ENCODE results near the gene GPSM1. TPM values are rescaled to one million over a fixed set of nuclear protein-coding genes. Genes with fewer than 3 reads are reported as not detected.

GPSM1 gene
- total and polyA plus RNA-seq, 9 of the 15 experiments (the other 6 are each of a cell fraction or from before 2014, with no cell fraction given), result 0.04 to 14.2 (median 3.1) TPM

DNA sequence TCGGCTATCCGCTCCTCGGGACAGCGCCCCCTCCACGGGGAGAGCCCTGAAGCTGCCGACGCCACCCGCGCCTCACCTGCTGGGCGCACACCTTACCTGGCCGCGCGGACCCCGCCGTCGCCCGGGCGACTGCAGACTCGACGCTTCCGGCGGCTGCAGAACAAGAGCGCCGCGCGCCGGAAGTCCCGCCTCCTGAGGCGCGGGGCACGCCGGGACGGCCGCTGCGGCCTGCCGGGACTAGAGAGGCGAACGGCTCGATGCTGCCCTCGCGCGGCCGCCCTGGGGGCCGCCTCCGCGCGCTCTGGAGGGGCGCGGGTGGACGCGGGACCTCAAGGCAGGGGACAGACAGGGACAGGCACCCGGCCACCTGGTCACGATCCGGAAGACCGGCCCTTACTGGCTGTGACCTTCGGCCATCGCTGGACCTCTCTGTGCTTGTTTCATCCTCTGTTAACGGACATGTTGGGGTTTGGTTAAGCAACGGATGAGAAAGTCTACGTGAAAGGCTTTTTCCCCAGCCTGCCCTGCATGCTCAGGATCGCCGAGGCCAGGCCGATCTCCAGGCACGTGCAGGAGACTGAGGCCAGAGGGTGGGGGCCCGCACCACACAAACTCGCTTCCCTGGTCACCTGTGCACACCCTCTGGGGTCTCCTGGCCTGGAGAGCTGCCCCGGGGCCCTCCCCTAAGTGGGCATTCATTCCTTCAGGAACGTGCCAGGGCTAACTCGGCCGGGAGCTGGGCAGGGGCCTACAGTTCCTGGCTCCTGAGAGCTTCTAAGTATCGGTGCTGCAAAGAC is 72.9 kb downstream of the GPSM1 start, which contains the start of gene SNAPC4 (continued):
- no peak for TF ChIP-seq SIRT6 (IDR thresholded peaks at IDR 0.05; ENCODE audit: low read depth, low read length)
- no peak for TF ChIP-seq EHMT2 (IDR thresholded peaks at IDR 0.05)
- TF ChIP-seq, protein P1, sequence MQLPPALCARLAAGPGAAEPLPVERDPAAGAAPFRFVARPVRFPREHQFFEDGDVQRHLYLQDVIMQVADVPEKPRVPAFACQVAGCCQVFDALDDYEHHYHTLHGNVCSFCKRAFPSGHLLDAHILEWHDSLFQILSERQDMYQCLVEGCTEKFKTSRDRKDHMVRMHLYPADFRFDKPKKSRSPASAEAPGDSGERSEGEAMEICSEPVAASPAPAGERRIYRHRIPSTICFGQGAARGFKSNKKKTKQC (CRISPR knock-in tag; IDR thresholded peaks at IDR 0.05), result no peak
- TF ChIP-seq, protein P2, sequence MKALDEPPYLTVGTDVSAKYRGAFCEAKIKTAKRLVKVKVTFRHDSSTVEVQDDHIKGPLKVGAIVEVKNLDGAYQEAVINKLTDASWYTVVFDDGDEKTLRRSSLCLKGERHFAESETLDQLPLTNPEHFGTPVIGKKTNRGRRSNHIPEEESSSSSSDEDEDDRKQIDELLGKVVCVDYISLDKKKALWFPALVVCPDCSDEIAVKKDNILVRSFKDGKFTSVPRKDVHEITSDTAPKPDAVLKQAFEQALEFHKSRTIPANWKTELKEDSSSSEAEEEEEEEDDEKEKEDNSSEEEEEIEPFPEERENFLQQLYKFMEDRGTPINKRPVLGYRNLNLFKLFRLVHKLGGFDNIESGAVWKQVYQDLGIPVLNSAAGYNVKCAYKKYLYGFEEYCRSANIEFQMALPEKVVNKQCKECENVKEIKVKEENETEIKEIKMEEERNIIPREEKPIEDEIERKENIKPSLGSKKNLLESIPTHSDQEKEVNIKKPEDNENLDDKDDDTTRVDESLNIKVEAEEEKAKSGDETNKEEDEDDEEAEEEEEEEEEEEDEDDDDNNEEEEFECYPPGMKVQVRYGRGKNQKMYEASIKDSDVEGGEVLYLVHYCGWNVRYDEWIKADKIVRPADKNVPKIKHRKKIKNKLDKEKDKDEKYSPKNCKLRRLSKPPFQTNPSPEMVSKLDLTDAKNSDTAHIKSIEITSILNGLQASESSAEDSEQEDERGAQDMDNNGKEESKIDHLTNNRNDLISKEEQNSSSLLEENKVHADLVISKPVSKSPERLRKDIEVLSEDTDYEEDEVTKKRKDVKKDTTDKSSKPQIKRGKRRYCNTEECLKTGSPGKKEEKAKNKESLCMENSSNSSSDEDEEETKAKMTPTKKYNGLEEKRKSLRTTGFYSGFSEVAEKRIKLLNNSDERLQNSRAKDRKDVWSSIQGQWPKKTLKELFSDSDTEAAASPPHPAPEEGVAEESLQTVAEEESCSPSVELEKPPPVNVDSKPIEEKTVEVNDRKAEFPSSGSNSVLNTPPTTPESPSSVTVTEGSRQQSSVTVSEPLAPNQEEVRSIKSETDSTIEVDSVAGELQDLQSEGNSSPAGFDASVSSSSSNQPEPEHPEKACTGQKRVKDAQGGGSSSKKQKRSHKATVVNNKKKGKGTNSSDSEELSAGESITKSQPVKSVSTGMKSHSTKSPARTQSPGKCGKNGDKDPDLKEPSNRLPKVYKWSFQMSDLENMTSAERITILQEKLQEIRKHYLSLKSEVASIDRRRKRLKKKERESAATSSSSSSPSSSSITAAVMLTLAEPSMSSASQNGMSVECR (CRISPR knock-in tag; IDR thresholded peaks at IDR 0.05), result peak; percentile 91
- TF ChIP-seq, protein P3, sequence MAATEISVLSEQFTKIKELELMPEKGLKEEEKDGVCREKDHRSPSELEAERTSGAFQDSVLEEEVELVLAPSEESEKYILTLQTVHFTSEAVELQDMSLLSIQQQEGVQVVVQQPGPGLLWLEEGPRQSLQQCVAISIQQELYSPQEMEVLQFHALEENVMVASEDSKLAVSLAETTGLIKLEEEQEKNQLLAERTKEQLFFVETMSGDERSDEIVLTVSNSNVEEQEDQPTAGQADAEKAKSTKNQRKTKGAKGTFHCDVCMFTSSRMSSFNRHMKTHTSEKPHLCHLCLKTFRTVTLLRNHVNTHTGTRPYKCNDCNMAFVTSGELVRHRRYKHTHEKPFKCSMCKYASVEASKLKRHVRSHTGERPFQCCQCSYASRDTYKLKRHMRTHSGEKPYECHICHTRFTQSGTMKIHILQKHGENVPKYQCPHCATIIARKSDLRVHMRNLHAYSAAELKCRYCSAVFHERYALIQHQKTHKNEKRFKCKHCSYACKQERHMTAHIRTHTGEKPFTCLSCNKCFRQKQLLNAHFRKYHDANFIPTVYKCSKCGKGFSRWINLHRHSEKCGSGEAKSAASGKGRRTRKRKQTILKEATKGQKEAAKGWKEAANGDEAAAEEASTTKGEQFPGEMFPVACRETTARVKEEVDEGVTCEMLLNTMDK (IDR thresholded peaks at IDR 0.05; ENCODE audit: borderline replicate concordance, insufficient read depth, low read depth, low read length, poor library complexity, severe bottlenecking), result peak; percentile 30
- TF ChIP-seq ZEB2 (IDR thresholded peaks at IDR 0.05), result no peak
- TF ChIP-seq ATF1 (CRISPR knock-in tag; IDR thresholded peaks at IDR 0.05), result no peak
- peak; percentile 69 for TF ChIP-seq ATF1 (tag; IDR thresholded peaks at IDR 0.05)
- peak; percentile 79 for TF ChIP-seq HCFC1 (IDR thresholded peaks at IDR 0.05; ENCODE audit: low read depth, low read length)
- TF ChIP-seq, protein P4, sequence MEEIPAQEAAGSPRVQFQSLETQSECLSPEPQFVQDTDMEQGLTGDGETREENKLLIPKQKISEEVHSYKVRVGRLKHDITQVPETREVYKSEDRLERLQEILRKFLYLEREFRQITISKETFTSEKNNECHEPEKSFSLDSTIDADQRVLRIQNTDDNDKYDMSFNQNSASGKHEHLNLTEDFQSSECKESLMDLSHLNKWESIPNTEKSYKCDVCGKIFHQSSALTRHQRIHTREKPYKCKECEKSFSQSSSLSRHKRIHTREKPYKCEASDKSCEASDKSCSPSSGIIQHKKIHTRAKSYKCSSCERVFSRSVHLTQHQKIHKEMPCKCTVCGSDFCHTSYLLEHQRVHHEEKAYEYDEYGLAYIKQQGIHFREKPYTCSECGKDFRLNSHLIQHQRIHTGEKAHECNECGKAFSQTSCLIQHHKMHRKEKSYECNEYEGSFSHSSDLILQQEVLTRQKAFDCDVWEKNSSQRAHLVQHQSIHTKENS (CRISPR knock-in tag; IDR thresholded peaks at IDR 0.05), result no peak
- TF ChIP-seq, protein P5, sequence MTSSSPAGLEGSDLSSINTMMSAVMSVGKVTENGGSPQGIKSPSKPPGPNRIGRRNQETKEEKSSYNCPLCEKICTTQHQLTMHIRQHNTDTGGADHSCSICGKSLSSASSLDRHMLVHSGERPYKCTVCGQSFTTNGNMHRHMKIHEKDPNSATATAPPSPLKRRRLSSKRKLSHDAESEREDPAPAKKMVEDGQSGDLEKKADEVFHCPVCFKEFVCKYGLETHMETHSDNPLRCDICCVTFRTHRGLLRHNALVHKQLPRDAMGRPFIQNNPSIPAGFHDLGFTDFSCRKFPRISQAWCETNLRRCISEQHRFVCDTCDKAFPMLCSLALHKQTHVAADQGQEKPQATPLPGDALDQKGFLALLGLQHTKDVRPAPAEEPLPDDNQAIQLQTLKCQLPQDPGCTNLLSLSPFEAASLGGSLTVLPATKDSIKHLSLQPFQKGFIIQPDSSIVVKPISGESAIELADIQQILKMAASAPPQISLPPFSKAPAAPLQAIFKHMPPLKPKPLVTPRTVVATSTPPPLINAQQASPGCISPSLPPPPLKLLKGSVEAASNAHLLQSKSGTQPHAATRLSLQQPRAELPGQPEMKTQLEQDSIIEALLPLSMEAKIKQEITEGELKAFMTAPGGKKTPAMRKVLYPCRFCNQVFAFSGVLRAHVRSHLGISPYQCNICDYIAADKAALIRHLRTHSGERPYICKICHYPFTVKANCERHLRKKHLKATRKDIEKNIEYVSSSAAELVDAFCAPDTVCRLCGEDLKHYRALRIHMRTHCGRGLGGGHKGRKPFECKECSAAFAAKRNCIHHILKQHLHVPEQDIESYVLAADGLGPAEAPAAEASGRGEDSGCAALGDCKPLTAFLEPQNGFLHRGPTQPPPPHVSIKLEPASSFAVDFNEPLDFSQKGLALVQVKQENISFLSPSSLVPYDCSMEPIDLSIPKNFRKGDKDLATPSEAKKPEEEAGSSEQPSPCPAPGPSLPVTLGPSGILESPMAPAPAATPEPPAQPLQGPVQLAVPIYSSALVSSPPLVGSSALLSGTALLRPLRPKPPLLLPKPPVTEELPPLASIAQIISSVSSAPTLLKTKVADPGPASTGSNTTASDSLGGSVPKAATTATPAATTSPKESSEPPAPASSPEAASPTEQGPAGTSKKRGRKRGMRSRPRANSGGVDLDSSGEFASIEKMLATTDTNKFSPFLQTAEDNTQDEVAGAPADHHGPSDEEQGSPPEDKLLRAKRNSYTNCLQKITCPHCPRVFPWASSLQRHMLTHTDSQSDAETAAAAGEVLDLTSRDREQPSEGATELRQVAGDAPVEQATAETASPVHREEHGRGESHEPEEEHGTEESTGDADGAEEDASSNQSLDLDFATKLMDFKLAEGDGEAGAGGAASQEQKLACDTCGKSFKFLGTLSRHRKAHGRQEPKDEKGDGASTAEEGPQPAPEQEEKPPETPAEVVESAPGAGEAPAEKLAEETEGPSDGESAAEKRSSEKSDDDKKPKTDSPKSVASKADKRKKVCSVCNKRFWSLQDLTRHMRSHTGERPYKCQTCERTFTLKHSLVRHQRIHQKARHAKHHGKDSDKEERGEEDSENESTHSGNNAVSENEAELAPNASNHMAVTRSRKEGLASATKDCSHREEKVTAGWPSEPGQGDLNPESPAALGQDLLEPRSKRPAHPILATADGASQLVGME (CRISPR knock-in tag; IDR thresholded peaks at IDR 0.05), result no peak; the same call in 1 of the 2 replicates
- no peak for TF ChIP-seq GTF2E2 (tag; IDR thresholded peaks at IDR 0.05)
- TF ChIP-seq FOXJ3 (CRISPR knock-in tag; IDR thresholded peaks at IDR 0.05), result no peak

Measured in K562 (cell line).